HG03460 (cell line): ENCODE results near the gene MKKS.
"Not testable (repeated sequence)": the region's sequence is repeated elsewhere in the genome, so short reads cannot be mapped to it uniquely, and the experiment has no call there.

Experiments
- ATAC-seq: cut with Tn5 transposase; IDR thresholded peaks from one replicate; pipeline ENCODE4 v1.9.1; 2021; ENCODE audit not compliant: unreplicated experiment

MKKS gene

DNA sequence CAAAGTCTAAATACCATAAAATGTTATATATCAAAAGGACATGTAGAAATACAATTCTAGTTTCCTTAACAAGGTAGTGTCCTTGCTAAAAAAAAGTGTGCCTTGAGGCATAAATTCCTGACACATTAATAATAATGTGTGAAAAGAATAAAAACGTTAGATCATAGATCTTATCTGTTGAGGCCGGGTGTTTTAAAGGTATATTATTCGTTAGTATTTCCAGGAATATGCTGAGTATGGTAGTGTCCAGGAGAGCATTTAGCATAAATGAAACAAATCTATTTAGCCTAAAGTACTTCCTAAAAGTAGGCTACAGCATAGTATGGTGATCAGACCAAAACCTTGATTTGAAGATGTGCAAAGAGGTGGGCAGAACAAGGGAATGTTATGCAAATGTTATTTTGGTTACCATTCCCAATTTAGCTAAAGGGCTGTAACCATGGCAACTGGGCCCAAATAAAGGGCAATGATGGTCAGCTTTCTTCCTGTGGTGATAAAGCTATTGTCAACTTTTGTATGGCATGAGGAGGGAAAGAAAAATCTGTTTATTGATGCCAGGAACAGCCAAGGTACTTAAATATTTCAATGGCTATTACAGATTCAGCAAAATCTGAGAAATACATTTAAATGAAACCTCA is 18.9 kb downstream of the MKKS start:
- ATAC-seq, result no peak

DNA sequence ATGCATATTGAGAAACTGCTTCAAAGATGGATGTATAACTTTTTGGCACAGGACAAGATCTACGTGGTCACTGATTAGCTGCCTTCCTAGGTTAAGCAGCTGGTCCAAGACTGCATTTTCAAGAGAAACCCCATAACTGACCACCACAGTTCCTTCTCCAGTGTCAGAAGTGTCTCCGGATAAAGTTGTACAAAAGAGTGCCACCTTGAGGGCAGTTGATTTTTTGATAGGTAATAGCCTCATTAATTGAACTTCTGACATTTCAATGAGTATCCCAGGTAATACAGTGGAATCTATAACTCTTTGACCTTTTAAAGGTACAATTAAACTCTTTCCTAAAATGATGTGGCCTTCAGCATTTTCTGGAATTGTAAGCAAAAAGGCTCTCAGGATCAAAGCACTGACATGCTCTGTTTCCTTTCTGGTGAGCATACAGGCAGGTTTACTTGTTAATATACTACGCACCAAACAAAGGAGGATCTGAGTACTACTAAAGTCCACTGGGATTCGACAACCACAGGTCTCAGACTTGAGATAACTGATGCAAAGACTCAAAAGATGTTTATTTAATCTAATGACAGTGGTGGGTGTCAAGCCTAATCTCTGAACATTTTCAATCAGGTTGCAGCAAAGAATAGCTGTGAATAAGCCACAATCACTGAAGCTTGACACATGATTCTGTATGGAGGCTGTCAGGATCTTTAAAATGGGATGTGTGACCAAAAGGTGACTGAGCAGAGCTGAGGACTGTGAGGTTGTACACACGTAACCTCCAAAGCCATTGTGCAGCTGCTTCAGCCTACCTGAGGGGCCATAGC is 21.2 kb downstream of the MKKS start:
- ATAC-seq, result peak; percentile 86

DNA sequence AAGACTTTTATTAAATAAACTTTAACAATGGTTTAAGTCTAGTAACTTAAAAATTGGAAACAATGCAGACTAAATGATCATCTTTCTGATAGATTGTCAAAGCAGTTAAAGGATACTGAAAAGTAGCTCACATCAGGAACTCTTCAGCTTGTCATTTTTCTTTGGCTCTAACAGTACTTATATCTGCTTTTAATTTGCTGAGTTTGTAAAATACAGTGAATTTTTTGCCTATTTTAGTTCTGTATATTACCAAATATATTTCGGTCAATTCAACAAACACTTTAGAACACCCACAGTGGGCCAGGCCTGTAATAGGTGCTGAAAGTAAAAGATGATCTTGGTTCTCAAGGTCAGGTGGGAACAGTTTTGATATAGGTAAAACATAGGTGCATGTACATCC is 22.3 kb downstream of the MKKS start:
- no peak for ATAC-seq

DNA sequence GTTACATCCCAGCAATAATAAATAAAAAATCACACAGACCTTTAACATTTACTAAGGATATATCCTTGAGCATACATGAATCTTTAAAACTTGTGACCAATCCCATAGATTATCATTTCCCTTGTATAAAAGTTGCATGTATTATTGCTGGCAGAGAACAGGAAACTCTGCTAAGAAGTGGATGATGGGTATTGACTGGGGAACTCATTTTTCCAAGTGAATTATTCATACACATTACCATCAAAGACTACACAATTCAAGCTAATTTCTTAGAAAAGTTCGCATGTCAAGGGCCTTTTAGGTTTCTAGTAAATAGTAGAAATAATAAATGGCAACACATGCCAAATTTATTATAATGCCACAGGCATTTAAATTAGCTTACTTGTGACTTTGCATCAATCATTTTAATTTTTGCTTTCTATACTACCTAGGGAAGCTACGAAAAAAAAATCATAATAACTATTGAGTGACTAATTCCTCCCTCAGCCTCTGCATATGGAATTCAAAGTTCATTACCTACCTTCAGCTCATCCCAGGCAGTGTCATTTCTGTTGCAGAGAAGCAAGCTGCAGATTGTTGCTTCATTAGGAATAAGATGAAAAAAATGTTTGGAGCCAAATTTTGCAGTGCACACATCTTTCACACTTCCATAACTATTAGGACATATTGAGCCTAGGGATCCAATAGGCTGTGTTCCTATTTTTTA is 25.8 kb downstream of the MKKS start:
- ATAC-seq, result no peak

DNA sequence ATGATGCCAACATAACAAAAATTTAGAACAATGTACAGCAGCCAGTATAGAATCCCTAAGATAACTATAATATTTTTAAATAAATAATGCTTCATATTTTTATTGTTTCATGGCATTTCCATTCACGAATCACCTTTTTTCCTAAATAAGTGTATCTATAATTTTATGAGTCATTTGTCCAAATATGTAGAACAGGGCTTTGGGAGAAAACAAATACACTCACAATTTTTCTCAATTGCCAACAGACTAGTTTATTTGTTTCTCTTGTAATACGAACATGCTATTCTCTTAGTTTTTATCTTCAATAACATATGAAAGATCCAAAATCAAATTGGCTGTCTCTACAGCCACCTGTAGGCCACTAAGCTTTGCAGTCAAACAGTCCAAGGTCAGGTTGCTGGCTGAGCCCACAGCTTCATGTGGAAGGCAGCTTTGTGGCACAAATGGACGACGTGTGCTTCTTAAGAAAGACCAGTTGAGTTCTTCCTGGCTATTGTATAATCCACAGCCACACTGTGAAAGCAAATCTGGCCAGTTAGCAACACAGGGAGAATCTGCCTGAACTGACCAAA is 29.0 kb downstream of the MKKS start:
- ATAC-seq, result no peak

DNA sequence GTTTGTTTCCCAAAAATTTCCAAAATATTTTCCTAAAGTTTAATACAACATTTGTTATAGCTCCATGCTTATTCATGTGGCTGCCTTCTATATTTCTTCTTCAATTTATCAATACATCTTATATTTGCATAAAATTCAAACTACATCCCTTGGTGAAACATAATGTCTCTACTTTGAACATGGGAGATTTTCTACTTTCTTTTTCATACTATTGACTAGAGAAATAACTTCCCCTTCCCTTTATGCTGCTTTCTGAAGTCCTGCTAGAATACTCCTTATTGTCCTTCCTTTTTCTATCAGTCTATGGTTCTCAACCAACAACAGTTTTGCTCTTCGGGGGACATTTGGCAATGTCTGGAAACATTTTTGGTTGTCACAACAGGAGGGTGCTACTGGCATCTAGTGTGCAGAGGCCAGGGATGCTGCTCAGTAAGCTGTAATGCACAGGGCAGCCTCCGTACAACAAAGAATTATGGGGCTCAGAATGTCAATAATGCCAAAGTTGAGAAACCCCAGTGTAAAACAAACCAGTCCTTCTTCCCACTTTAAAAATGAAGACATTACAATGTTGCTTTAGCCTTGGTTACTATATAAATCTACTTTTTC is 29.9 kb downstream of the MKKS start:
- no peak for ATAC-seq

DNA sequence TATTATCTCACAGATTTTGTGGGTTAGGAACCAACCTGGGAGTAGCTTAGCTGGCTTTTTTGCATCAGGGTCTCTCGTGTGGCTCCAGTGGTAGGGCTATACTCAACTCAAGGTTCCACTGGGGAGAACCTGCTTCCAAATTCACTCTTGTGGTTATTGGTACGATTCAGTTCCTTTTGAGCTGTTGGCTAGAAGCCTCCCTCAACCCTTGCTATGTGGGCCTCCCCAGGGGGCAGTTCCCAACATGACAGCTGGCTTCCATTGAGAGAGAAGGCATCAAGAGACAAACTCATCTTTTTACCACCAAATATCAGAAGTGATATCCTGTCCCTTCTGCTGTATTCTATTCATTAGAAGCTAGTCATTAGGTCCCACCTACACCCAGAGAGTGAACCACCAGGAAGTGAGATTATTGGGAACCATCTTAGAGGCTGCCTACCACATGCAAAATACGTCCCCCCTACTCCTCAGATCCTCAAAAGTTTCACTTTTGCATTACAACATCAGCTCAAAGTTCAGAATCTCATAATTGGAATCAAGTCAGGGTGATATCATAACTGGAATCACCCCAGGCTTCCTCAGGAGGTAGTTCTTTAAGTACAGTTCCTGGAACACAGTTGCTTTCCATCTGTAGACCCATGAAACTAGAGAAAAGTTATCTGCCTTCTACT is 30.9 kb downstream of the MKKS start:
- ATAC-seq, result no peak

DNA sequence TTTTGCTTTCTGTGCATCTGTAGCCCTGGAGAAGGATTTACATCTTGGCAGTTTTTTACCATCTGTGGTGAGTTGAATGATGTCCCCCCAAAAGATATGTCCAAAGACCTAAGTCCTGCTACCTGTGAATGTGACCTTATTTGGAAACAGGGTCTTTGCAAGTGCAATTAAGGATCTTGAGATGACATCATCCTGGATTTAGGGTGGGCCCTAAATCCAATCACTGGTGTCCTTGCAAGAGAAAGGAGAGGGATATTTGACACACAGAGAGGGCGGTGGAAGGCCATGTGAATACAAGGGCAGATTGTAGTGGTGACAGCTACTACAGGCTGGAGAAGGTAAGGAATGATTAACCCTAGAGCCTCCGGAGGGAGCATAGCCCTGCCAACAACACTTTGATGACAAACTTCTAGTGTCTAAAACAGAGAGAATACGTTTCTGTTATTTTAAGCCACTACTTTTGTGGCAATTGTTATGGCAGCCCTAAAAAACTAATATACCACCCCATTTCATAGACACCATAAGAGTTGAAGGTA is 35.1 kb downstream of the MKKS start:
- no peak for ATAC-seq

DNA sequence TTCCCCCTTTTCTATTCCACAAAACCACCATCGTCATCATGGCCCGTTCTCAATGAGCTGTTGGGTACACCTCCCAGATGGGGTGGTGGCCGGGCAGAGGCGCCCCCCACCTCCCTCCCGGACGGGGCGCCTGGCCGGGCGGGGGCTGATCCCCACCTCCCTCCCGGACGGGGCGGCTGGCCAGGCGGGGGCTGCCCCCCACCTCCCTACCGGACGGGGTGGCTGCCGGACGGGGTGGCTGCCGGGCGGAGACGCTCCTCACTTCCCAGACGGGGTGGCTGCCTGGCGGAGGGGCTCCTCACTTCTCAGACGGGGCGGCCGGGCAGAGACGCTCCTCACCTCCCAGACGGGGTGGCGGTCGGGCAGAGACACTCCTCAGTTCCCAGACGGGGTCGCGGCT is 39.3 kb downstream of the MKKS start:
- ATAC-seq, result not testable (repeated sequence)

DNA sequence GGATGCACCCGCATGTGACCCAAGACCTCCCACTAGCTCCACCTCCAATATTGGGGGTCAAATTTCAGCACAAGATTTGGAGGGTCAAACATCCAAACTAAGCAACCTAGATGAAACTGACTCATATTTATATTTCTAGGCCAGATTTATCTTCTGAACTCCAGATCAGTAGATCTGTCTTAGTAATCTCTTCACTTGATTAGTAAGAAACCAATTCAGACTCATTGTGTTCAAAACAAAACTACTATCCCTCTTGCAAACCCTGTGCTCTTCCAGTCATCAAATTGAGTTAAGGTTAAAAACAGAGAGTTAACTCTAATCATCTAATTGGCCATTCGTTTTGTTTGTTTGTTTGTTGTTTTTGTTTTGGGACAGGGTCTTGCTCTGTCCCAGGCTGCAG is 43.3 kb downstream of the MKKS start:
- no peak for ATAC-seq

DNA sequence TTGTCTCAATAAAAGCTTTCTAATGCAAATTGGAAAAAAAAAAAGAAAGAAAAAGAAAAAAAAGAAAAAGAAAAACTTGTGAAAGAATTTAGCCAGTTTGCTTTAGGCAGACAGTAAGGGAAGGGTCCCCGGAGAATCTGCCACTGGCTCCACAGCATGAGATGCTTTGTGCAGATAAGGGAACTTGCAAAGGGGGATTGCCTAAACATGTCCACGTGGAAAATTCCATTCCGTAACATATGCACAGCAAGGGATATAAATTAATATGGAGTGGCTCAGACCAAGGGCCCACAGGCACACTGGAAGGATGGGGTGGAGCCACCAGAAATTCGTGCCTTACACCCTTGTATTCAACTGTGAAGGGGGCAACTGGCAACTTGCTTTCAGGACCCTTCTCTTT is 45.4 kb downstream of the MKKS start:
- ATAC-seq, result no peak

DNA sequence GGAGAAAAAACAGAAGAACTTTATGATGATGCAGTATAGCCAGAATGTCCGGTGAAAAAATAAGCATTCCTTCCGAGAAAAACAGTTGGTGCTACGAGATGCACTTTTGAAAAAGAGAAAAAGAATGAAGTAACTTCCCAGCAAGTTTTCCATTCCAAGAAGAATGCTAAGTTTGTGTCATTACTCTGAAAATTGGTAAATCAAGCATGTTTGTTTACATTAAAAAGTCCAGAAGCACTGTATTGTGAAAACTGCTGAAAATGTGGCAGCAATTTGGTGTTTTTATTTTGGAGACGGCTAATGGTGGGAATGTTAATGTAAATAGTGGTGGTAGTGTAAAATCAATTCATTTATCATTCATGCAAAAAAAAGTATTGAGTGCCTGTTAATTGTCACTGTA is 46.3 kb downstream of the MKKS start:
- no peak for ATAC-seq

DNA sequence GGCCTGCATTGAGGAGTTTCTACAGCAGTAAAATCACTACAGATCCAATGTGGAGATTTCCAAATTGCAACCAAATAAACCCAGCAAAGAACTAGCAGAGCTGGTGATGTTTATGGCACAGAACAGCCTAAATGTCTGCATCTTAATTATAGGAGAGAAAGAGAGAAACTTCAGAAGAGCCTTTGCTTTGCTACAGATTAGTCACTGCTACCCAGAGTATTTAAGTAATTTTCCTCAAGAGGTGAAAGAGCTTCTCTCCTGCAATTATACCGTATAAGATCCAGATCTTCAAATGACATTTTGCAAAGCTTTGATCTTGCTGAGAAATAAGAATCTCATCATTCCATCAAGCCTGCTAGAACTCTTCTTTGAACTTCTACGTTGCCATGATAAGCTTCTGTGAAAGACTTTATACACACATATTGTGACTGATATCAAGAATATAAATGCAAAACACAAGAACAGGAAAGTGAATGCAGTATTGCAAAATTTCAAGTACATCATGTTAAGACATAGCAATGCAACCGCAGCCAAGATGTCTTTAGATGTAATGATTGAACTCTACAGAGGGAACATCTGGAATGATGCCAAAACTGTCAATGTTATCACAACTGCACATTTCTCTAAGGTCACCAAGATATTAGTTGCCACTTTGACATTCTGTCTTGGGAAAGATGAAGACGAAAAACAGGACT is 48.0 kb downstream of the MKKS start:
- ATAC-seq, result no peak

DNA sequence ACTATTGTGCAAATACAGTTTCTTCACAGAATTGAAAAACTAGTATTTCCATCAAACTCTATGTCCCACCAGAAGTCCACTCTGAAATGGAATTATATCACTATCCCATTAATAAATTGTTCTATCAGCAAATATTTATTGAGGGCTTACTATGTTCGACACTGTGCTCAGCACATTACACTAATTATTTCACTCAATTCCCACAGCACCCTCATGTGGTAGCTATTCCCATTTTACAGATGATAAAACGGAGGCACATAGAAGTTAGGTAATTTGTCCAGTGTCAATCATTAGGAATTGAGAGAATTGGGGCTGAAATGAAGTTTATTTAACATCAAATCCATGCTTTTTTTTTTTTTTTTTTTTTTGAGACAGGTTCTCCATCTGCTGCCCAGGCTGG is 52.5 kb downstream of the MKKS start:
- ATAC-seq, result no peak

DNA sequence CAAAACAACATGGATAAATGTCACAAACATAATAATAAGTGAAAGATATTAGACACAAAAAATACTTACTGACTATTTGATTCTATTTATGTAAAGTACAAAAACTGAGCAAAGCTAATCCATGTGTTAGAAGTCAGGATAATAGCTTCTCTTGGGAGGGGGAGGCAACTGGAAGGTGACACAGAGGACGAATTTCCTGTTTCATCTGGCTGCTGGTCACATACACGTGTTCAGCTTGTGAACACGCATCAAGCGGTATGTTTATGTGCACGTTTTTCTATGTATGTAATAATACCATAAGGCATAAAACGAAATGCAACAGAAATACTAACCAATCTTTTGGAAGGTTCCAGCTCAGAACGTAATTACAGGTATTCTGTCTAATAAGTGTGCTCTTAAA is 54.3 kb downstream of the MKKS start:
- no peak for ATAC-seq

DNA sequence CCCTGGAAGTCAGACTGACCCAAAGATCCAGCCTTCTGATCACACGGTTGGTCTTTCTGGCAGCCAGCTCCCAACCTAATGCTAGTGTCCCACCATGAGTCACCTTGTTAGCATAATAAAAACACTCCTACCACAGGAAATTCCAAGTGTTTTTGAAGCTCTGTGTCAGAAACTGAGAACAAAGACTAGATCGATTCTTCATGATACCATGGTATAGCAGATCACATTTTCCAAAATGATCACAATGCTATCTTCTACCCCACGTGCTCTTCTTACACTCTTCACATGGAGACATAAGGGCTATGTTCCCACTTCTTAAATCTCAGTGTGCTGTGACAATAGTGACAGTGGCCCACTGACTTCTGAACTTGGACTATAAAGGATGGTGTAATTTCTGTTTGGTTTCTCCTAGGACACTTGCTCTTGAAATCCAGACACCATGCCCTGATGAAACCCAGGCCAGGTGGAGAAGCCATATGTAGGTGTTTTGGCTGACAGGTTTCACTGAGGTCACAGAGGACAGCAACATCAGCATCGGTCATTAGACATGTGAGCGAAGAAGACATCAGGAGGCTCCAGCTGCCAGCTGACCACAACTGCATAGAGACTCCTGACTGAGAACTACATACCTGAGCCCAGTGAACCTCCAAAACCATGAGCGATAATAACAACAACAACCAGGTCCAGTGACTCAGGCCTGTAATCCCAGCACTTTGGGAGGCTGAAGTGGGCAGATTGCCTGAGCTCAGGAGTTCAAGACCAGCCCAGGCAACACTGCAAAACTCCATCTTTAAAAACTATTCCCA is 57.5 kb downstream of the MKKS start:
- ATAC-seq, result no peak

DNA sequence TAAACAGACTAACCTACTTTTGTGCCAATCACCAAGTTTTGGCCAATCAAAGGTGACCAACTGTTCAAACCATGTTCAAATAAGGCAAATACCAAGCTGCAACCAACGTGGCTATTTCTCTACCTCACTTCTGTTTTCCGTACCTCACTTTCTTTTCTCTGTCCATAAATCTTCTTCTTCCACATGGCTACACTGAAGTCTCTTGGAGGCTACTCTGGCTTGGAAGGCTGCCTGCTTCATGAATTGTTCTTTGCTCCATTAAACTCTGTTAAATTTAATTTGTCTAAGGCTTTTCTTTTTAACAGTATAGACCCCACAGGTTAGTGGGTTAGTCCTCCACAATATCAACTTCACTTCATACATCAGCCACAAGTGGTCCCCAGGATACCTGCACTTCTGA is 58.8 kb downstream of the MKKS start:
- no peak for ATAC-seq

DNA sequence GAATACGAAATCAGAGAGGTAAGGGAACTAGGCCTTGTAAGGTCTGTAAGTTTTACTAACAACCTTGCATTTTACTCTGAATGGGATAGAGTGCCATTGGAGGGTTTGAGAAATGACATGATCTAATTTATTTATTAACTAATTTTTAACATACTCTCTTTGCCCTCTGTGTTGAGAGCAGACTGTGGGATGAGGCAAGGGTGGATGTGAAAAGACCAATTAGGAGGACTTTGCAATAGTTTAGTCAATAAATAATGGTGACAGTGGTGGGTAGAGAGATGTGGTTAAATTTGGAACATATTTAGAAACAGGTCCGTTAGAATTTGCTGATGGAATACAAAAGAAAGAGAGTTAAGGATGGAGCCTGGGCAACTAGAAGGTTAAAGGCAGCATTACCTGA is 60.0 kb downstream of the MKKS start:
- ATAC-seq, result no peak

DNA sequence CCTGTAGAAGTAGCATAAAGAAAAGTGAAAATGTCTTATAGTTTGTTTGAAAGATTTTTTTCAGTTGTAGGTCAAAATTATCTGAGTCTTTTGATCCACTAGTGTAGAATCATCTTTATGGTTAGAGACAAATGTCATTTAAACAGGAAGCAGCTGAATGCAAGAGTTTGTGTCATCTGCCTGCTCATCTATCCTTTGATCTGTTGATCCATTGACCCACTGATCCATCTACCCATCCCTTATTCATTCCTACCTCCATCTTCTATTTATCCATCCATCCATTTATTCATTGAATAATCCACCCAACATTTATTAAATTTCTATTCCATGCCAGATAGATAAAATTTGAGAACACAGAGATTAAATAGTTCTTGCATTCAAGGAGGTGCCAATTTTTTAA is 62.6 kb downstream of the MKKS start:
- ATAC-seq, result no peak
